ENCODE data around the gene AUNIP.

- TF ChIP-seq CTCF (IDR thresholded peaks at IDR 0.05) (no peak), ZFX (IDR thresholded peaks at IDR 0.05; ENCODE audit: borderline replicate concordance) (no peak)
Measured at GRCh38 chr1:25899792-25900191, 40.5 kb upstream of the AUNIP start.
